ENCODE results near the gene IL34.

IL34 gene

DNA sequence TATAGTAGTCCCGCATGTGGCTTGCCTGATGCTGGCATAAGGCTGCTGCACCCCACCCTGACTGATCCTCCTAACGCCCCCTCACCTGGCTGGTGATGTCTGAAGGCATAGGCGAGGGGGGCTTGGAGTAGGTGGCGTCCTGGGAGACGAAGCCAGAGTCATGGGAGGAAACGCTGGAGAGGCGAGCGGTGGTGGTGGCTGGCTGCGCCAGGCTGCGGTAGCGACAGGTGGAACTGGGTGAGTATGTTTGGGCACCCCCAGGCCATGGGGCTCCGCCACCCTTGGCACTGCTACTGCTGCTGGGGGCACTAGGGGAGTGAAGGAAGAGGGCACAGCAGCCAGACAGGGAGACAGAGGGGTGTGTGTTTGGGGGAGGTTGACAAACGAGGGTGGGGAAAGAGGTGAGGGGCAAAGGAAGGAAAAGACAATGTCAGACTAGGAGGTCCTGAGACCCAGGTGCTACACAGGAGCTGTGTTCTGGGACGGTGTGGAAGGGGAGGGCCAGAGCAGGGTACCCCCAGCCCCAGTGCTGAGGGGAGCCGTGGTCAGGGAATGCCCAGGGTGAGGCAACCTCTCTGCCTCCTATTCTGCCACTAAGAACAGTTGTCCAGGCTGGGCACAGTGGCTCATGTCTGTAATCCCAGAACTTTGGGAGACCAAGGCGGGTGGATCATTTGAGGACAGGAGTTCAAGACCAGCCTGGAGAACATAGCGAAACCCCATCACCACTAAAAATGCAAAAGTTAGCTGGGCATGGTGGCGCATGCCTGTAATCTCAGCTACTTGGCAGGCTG lies 28.1 kb downstream of the IL34 start:
- in situ Hi-C loops (cut with HindIII; ENCODE audit: low sequenced_read_pairs), result loop anchor here (10.0 kb wide), 1 partner anchor 90 kb away; no protein-coding TSS in a partner anchor

DNA sequence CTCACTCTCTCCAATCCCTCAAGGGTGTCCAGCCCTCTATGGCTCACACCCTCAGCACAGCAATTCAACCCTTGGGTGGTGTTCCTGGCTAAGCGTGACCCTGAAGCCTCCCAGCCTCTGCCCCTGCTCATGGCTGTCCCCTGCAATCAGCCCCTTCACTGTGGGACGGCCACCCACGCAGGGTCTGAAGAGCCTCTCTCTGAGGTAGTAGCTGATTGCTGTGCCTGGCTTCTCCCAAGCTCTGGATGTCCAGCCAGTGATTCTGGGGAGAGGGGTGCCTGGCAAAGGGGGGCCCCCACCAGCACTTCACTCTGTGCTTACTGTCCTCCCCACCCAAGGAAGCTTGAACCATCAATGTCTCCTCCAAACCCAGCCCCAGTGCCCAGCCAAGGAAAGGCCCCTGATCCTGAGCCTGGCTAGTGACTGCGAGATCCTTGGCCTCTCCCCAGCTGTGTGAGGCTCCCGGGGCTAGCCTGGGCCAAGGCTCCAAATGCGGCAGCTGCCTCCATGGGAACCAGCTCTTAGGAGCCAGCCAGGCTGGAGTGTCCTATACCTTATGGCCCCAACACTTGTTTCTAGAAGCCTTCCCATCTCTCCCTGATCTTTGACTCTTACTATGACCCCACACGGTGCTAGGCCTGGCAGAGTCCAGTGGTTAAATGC lies 29.6 kb downstream of the IL34 start:
- in situ Hi-C loops (cut with HindIII; ENCODE audit: low sequenced_read_pairs), result loop anchor here (10.0 kb wide), 1 partner anchor 89 kb away; no protein-coding TSS in a partner anchor

DNA sequence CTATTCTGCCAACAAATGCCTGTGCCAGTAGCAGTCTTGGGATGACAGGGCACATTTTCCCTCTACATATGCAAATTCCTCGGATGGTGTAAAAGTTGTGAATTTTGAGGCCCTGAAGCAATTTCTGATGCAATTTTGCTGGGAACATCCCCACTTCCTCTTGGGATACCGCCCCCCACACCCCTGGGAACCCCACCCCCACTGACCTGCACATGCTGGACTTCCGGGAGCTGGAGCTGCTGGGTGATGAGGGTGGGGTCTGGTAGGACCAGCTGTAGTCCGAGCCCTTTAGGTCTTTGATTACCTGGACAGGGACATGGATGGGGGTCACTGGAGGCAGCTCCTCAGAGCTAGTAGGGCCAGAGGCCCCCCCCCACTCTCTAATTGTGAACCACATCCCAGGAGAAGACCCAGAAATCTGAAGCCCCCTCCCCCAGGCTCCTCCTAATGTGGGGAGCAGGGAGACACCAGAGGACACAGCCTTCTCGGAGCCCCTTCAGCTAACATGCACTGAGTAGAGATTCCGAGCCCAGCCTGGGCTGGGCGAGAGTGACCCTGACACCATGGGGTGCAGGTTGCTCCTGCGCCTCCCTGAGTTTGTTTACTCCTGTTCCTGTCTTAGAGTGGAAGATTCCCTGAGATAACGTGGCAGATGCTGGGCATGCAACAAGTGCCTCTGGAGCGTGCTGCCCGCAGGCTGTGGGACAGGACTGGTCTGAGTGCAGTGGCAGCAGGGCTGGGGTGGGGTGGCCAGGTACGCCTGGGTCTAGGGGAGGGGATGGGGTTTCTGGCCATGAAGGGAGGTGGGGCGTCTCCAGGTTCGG lies 30.5 kb downstream of the IL34 start:
- in situ Hi-C loops (cut with HindIII; ENCODE audit: low sequenced_read_pairs), result loop anchor here (10.0 kb wide), 1 partner anchor 88 kb away; no protein-coding TSS in a partner anchor

DNA sequence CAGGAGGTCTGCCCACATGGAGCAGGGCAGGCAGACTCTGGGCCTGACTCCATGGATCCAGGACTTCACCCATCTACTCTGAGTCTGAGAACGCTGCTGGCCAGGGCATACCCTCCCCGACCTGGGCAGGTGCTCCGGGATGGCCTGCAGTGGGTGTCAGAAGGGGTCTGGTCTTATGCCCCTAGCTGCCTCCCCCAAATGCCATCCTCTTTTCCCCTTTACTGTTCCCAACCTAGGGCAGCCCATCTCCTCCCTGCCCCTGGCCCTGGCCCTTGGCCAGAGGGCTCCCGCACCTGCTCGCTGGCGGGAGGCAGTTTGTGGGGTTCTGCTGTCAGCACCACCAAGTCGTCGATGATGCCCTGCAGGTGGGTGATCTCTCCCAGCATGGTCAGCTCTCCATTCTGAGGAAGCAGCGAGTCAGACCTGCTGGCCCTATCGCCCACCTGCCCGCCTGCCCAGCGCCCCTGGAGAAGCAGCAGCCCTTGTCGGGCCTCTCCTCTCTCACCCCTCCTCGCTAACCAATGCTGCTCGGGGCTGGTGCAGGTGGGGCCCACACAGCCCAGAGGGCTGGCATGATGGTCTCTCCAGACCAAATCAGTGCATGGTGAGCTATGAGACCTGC lies 31.3 kb downstream of the IL34 start:
- in situ Hi-C loops (cut with HindIII; ENCODE audit: low sequenced_read_pairs), result loop anchor here (10.0 kb wide), 1 partner anchor 87 kb away; no protein-coding TSS in a partner anchor

- in situ Hi-C loops (cut with HindIII; ENCODE audit: low sequenced_read_pairs), result loop anchor here (10.0 kb wide), 1 partner anchor 86 kb away; no protein-coding TSS in a partner anchor
These were observed 31.9 kb downstream of the IL34 start for GRCh38 chr16:70678121-70678897.

DNA sequence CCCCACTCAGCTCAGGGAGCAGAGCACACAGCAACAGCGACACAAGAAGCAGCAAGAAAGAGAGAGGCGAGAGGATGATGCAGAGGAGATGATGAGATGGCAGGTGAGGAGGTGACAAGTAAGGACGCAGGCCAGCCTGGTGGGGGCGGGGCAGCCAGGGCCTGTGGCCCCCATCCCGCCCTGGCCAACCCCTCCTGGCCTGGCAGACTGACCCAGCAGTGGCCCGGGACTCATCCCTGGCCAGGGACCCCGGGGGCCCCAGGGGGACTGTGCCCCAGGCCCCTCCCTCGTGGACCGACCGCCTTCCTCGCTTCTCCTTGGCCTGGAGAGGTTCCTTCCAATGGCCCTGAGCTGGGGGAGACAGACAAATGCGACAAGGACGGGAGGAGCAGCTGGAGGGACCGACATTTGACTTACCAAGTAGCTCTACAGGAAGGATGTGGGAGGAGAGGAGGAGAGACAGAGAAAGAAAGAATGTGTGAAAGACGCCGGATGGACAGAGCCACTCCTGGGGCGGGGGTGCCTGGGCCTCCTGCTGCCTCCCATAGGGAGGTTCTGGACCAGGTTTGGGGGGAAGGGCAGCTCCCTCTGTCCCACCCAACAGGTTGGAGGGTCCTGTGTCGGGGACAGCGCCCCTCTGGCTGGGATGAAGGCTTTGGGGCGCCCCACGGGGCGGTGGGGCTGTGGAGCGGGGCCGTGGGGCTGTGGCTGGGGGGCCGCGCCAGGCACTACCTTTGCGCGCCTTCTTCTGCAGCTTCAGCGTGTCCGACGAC lies 32.7 kb downstream of the IL34 start:
- in situ Hi-C loops (cut with HindIII; ENCODE audit: low sequenced_read_pairs), result loop anchor here (10.0 kb wide), 1 partner anchor 86 kb away; no protein-coding TSS in a partner anchor

GRCh38 chr16:70679671-70680494 lies 33.5 kb downstream of the IL34 start:
- in situ Hi-C loops (cut with HindIII; ENCODE audit: low sequenced_read_pairs), result loop anchor here (10.0 kb wide), 1 partner anchor 85 kb away; no protein-coding TSS in a partner anchor

GRCh38 chr16:70680495-70681381 lies 34.4 kb downstream of the IL34 start:
- in situ Hi-C loops (cut with HindIII; ENCODE audit: low sequenced_read_pairs), result no loop called here

DNA sequence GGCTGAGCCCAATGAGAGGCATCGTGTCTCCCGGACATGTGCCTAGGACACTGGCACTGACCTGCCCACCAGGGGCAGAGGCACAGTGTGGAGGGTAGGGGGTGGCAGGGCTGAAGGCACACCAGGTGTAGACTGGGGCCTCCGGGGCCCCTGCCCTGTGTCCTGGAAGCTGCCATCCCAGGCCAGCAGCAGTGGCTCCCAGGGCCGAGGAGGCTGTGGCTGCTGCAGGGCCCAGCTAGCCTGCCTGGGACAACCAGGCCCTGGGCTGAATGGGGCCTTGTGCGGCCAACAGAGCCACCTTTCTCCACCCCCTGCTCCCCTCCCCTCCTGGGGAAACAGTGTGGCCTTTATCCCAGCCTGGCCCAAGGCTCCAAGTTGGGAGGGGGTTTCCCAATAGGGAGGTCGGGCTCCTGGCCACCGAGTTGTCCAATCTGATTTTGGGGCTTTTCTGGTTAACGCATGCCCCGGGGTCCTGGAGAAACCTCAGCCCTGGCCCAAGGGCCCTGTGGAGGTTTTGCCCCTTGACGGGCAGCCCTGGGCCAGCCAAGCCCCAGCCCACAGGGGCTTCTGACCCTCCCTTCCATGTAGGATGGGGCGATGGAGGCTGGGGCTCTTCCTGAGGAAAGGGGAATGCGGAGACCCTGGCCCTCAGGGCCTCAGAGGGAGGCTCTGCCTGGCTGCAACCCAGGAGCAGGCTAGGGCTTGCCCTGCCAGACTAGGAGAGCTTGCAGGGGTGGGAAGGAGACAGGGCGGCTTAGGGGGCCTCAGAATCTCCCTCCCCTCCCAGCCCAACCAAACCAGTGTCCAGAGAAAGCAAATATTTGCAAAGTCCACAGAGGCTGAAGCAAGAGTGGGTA lies 35.3 kb downstream of the IL34 start:
- in situ Hi-C loops (cut with HindIII; ENCODE audit: low sequenced_read_pairs), result no loop called here

GRCh38 chr16:70682239-70683145 lies 36.1 kb downstream of the IL34 start:
- in situ Hi-C loops (cut with HindIII; ENCODE audit: low sequenced_read_pairs), result no loop called here

GRCh38 chr16:70683146-70683944 lies 37.0 kb downstream of the IL34 start:
- in situ Hi-C loops (cut with HindIII; ENCODE audit: low sequenced_read_pairs), result no loop called here

DNA sequence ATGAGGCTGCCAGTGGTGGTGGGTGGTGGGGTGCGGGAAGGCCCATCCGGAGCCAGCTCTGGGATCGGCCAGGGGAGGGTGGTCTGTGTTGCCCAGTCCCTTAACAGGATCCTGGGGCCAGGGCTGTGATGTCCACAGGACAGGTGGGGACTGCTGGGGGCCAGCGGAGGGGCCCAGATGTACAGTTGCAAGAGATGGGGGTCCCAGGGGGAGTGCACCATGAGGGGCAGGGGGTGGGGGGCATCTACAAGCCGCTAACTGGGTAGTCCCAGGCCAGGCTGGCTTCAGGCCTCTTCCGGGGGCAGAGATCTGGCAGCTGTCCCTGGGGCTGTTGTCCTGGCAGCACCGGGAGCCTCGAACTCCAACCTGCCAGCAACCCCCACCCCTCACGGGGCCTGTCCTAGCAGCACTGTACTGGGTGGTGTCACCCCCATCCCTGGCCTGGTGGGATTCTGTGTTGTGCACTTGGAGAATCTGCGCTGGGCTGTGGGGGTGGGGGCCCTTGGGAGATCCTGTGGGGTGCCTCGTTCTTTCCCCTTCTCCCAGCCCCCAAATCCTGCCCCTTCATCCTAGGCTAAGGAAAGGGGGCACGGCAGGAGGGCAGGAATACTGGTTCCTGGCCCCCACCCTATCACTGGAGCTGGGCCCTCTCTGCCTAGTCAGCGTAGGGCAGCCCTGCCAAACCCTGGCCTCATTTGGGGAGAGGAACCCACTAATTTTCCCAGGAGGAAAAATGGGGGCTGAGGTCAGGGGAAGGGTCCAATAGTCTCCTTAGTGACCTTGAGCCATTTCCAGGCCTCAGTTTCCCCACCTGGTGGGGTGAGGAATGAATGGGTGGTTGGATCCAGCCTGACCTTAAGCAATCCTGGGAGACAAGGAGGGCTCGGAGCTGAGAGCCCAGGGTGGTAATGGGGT lies 38.0 kb downstream of the IL34 start:
- in situ Hi-C loops (cut with HindIII; ENCODE audit: low sequenced_read_pairs), result no loop called here
